OCI-LY7 (cell line): ENCODE data around the gene STPG4. TPM values are rescaled to one million over a fixed set of nuclear protein-coding genes. Genes with fewer than 3 reads are reported as not detected.
A peak's percentile ranks its signal among the peaks of the same experiment; 100 is the strongest.

ENCODE experiments used
- BruUV-seq: library from RNA; stranded (reverse); fragments of 400-500 nt; replicated peaks from 2 replicates; lab custom pipeline; 2021; lab: Mats Ljungman, UMichigan
- CTCF ChIA-PET: fragments of 300-600 bp; sonication (Branson Sonifier 250); formaldehyde crosslinking; loops from one replicate; lab custom pipeline; 2022; ENCODE audit warnings: antibody characterized with exemption; ENCODE audit not compliant: unreplicated experiment; lab: Charles Lee
- POLR2A ChIA-PET: fragments of 300-600 bp; sonication (Branson Sonifier 250); formaldehyde crosslinking; loops from one replicate; lab custom pipeline; 2022; ENCODE audit warnings: antibody characterized with exemption; lab: Charles Lee
- DNase-seq: peaks from one replicate; pipeline ENCODE4 v3.0.0-alpha.2; 2015; ENCODE audit warnings: low spot score
- H2AFZ ChIP-seq: fragments of 200-600 bp; sonication (generic), shearing (Covaris generic); 2 replicates; pipeline ENCODE4 v1.6.1; 2014; ENCODE audit warnings: mild to moderate bottlenecking, antibody characterized with exemption, low read length, moderate library complexity
- H3K27ac ChIP-seq: fragments of 200-600 bp; sonication (generic); 2 replicates; pipeline ENCODE4 v1.5.1; 2014; ENCODE audit warnings: mixed run types, low read depth, mild to moderate bottlenecking, moderate library complexity, low read length, inconsistent platforms; ENCODE audit not compliant: poor library complexity, severe bottlenecking
- H3K36me3 ChIP-seq: fragments of 200-600 bp; sonication (generic); 2 replicates; pipeline ENCODE4 v1.6.1; 2014; ENCODE audit warnings: mild to moderate bottlenecking, antibody characterized with exemption, low read length, moderate library complexity, mixed read lengths; ENCODE audit not compliant: insufficient read depth
- H3K4me1 ChIP-seq: fragments of 200-600 bp; sonication (generic); 2 replicates; pipeline ENCODE4 v1.5.1; 2014; ENCODE audit warnings: mild to moderate bottlenecking, low read length; ENCODE audit not compliant: insufficient read depth, poor library complexity, severe bottlenecking
- H3K4me2 ChIP-seq: fragments of 200-600 bp; sonication (generic); 2 replicates; pipeline ENCODE4 v1.6.1; 2014; ENCODE audit warnings: mild to moderate bottlenecking, low read length
- H3K4me3 ChIP-seq: fragments of 200-600 bp; sonication (generic); 2 replicates; pipeline ENCODE4 v1.5.1; 2014; ENCODE audit warnings: mild to moderate bottlenecking, low read depth, low read length; ENCODE audit not compliant: poor library complexity, severe bottlenecking
- H3K79me2 ChIP-seq: fragments of 200-600 bp; sonication (generic); 2 replicates; pipeline ENCODE4 v1.6.1; 2016; ENCODE audit warnings: low read depth, mild to moderate bottlenecking, low read length, moderate library complexity, mixed read lengths; ENCODE audit not compliant: insufficient read depth
- H3K9me2 ChIP-seq: fragments of 200-600 bp; sonication (generic); 2 replicates; pipeline ENCODE4 v1.6.1; 2016; ENCODE audit warnings: mild to moderate bottlenecking, low read length, mixed read lengths; ENCODE audit not compliant: insufficient read depth
- H3K9me3 ChIP-seq: fragments of 200-600 bp; sonication (generic); 2 replicates; pipeline ENCODE4 v1.6.1; 2014; ENCODE audit warnings: mild to moderate bottlenecking, mixed run types, low read length, mixed read lengths
- H4K20me1 ChIP-seq: fragments of 200-600 bp; sonication (generic); 2 replicates; pipeline ENCODE4 v1.6.1; 2014; ENCODE audit warnings: mild to moderate bottlenecking, antibody characterized with exemption, low read length, moderate library complexity, mixed read lengths; ENCODE audit not compliant: insufficient read depth
- EZH2phosphoT487 ChIP-seq: fragments of 200-600 bp; sonication (generic); IDR thresholded peaks from 2 replicates; pipeline ENCODE4 v1.6.1; 2018; ENCODE audit warnings: low read depth, borderline replicate concordance, mild to moderate bottlenecking, mixed run types, antibody characterized with exemption, low read length, moderate library complexity, mixed read lengths
- intact Hi-C: fragments of 100-400 bp; cut with micrococcal nuclease; formaldehyde crosslinking; loops from one replicate; pipeline ENCODE4 v1.10.0; 2022; ENCODE audit not compliant: unreplicated experiment
- total RNA-seq, 2 experiments: library from RNA; depleted of rRNA in 1 of 2; stranded (reverse); fragments of >200 nt in 1 of 2; shearing (Covaris generic) in 1 of 2; gene quantifications; 2 replicates each; pipeline ENCODE4 v1.2.3, GENCODE V29; 2014 to 2022
- TF ChIP-seq, protein P1 (sequence below): fragments of 200-600 bp; sonication (generic); conservative IDR thresholded peaks from 2 replicates; pipeline ENCODE4 v1.5.1; 2014; ENCODE audit warnings: mild to moderate bottlenecking, antibody characterized with exemption, low read length, moderate library complexity, mixed read lengths

STPG4 gene
- total RNA-seq, 2 experiments from 2014 or later: 0.68 TPM; not detected in 1

DNA sequence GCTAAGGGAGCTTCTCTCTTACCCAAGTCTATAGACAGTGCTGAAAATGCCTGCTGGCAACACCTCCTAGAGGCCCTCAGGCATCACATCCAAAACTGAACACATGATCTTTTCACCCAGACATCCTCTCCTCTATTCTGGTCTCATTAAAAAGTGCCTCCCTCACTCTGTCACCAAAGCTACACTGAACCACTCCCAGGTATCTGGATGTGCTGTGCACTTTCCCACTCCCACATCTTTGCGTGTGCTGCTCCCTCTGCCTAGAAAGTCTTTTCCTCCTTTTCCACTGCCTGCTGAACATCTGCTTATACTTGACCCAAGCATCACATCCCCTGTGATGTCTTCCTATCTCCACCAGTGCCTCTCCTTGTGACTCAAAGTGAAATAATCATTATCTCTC, 26.1 kb upstream of the STPG4 start:
- H3K27ac ChIP-seq: no peak overlapping the region
- H2AFZ ChIP-seq: no peak overlapping the region
- no TSS peak for BruUV-seq
- CTCF ChIA-PET: no interaction called here
- no peak for DNase-seq
- POLR2A ChIA-PET: interaction anchor here (0.6 to 2.2 kb wide), 2 partner anchors 14 to 386 kb away, joined by 3 to 6 read pairs; no protein-coding TSS in a partner anchor
- peaks cover 23% of the 10 kb centered on the region for H3K4me1 ChIP-seq
- H3K36me3 ChIP-seq: peaks cover under 1% of the 10 kb centered on the region; the same call in 1 of the 2 replicates
- H3K4me2 ChIP-seq: no peak overlapping the region
- no peak overlapping the region for H3K4me3 ChIP-seq
- no peak for TF ChIP-seq EZH2phosphoT487
- TF ChIP-seq, protein P1, sequence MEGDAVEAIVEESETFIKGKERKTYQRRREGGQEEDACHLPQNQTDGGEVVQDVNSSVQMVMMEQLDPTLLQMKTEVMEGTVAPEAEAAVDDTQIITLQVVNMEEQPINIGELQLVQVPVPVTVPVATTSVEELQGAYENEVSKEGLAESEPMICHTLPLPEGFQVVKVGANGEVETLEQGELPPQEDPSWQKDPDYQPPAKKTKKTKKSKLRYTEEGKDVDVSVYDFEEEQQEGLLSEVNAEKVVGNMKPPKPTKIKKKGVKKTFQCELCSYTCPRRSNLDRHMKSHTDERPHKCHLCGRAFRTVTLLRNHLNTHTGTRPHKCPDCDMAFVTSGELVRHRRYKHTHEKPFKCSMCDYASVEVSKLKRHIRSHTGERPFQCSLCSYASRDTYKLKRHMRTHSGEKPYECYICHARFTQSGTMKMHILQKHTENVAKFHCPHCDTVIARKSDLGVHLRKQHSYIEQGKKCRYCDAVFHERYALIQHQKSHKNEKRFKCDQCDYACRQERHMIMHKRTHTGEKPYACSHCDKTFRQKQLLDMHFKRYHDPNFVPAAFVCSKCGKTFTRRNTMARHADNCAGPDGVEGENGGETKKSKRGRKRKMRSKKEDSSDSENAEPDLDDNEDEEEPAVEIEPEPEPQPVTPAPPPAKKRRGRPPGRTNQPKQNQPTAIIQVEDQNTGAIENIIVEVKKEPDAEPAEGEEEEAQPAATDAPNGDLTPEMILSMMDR: no peak
- H4K20me1 ChIP-seq: no peaks in the 10 kb centered on the region
- intact Hi-C loops: no loop called here
- H3K9me3 ChIP-seq: no peaks in the 10 kb centered on the region
- H3K79me2 ChIP-seq: peaks cover 1% of the 10 kb centered on the region
- H3K9me2 ChIP-seq: no peaks in the 10 kb centered on the region

DNA sequence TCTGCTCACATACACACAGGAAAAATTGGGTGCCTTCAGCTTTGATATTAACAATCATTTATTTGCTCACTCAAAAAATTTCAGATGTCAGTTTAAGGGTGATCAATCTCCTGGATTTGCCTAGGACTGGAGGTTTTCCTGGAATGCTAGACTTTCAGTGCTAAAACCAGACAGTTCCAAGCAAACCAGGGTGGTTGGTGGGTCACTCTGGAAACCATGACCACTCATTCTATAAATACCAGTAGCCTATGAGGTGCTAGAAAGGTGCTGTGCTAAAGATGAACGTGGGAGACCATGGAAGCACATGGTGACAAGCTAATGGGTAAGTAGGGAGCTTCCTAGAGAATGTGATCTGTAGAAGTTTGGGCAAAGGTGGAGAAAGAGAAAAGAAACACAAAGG, 25.4 kb upstream of the STPG4 start:
- H3K4me1 ChIP-seq: peaks cover 23% of the 10 kb centered on the region
- H3K9me3 ChIP-seq: no peaks in the 10 kb centered on the region
- H2AFZ ChIP-seq: no peak overlapping the region
- H3K9me2 ChIP-seq: no peaks in the 10 kb centered on the region
- no peaks in the 10 kb centered on the region for H4K20me1 ChIP-seq
- TF ChIP-seq, protein P1: no peak
- TF ChIP-seq EZH2phosphoT487: no peak
- peaks cover 7% of the 10 kb centered on the region for H3K79me2 ChIP-seq
- no peak overlapping the region for H3K4me2 ChIP-seq
- CTCF ChIA-PET: no interaction called here
- H3K27ac ChIP-seq: no peak overlapping the region
- no peak overlapping the region for H3K4me3 ChIP-seq
- peaks cover 4% of the 10 kb centered on the region for H3K36me3 ChIP-seq
- intact Hi-C loops: no loop called here
- POLR2A ChIA-PET: interaction anchor here (2.2 kb wide), 1 partner anchor 15 kb away, joined by 6 read pairs; no protein-coding TSS in a partner anchor
- DNase-seq: no peak
- no TSS peak for BruUV-seq

DNA sequence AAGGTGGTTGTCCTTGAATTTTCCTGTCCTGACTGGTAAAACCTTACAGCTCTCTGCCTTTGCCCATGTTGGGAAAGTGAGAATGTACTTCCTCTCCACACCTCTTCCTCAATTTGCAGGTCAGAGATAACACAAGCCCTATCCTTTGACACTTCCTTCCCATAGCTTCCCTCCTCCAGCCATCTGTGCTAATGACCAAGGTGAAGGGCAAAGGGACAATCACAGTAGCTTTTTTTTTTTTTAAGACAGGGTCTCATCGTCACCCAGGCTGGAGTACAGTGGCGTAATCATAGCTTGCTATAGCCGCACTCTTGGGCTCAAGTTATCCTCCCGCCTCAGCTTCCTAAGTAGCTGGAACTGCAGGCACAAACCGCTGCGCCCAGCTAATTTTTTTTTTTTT, 24.3 kb upstream of the STPG4 start:
- no TSS peak for BruUV-seq
- peaks cover 10% of the 10 kb centered on the region for H4K20me1 ChIP-seq
- peak overlapping the region; percentile 41; the same call in 1 of the 2 replicates for H2AFZ ChIP-seq
- CTCF ChIA-PET: interaction anchor here (0.5 to 0.6 kb wide), 2 partner anchors 15 to 93 kb away, joined by 3 read pairs; no protein-coding TSS in a partner anchor
- H3K9me3 ChIP-seq: no peaks in the 10 kb centered on the region
- no peak overlapping the region for H3K27ac ChIP-seq
- intact Hi-C loops: no loop called here
- H3K79me2 ChIP-seq: peaks cover 18% of the 10 kb centered on the region
- TF ChIP-seq, protein P1: no peak
- no peak for TF ChIP-seq EZH2phosphoT487
- POLR2A ChIA-PET: interaction anchor here (0.8 kb wide), 1 partner anchor 127 kb away, joined by 4 read pairs; no protein-coding TSS in a partner anchor
- no peak for DNase-seq
- peaks cover 16% of the 10 kb centered on the region for H3K36me3 ChIP-seq
- H3K4me2 ChIP-seq: no peak overlapping the region
- H3K4me3 ChIP-seq: no peak overlapping the region
- peaks cover 23% of the 10 kb centered on the region for H3K4me1 ChIP-seq
- H3K9me2 ChIP-seq: no peaks in the 10 kb centered on the region
